Keratinocyte (primary cell): ENCODE data around the gene TRIM65. TPM values are rescaled to one million over a fixed set of nuclear protein-coding genes. Genes with fewer than 3 reads are reported as not detected.

Source experiments
- DNase-seq: peaks from one replicate; pipeline ENCODE4 v3.0.0-alpha.2; 2011; ENCODE audit warnings: low read depth, missing footprints, low spot score
- FAIRE-seq: peaks from 2 replicates; lab custom pipeline; 2011; peaks lifted over from hg19 to GRCh38; lab: Jason Lieb, UNC
- H2AFZ ChIP-seq: 2 replicates; pipeline ENCODE4 v1.6.0; 2012; ENCODE audit warnings: low read length, control low read depth, inconsistent platforms; ENCODE audit not compliant: control insufficient read depth
- H3K27ac ChIP-seq: 2 replicates; pipeline ENCODE4 v1.5.1; 2011; ENCODE audit warnings: low read length; ENCODE audit not compliant: control insufficient read depth, insufficient read depth
- H3K27me3 ChIP-seq: 3 replicates; pipeline ENCODE4 v1.6.0; 2011; ENCODE audit warnings: low read length; ENCODE audit not compliant: control insufficient read depth, insufficient read depth; ENCODE audit errors: extremely low read depth
- H3K36me3 ChIP-seq, 2 experiments: 2 replicates in 1 of 2; 3 replicates in 1 of 2; pipeline ENCODE4 v1.5.1; 2011; ENCODE audit warnings: low read length in 2 of 2, mild to moderate bottlenecking in 1 of 2; ENCODE audit not compliant: control insufficient read depth in 2 of 2, insufficient read depth in 2 of 2; ENCODE audit errors: extremely low read depth in 1 of 2
- H3K4me1 ChIP-seq: 3 replicates; pipeline ENCODE4 v1.5.1; 2011; ENCODE audit warnings: low read length; ENCODE audit not compliant: control insufficient read depth, insufficient read depth; ENCODE audit errors: extremely low read depth
- H3K4me2 ChIP-seq: 3 replicates; pipeline ENCODE4 v1.6.0; 2011; ENCODE audit warnings: low read depth, low read length; ENCODE audit not compliant: control insufficient read depth, insufficient read depth; ENCODE audit errors: extremely low read depth
- H3K4me3 ChIP-seq, 3 experiments: fragments of 200-600 bp in 1 of 3; sonication (generic) in 1 of 3; 2 replicates in 2 of 3; 3 replicates in 1 of 3; pipeline ENCODE4 v1.5.1; 2011 to 2016; ENCODE audit warnings: low read length in 3 of 3, mild to moderate bottlenecking in 3 of 3, control low read depth in 2 of 3, inconsistent platforms in 1 of 3, low read depth in 1 of 3, mixed read lengths in 1 of 3, mixed run types in 1 of 3, moderate library complexity in 1 of 3; ENCODE audit not compliant: control insufficient read depth in 2 of 3, insufficient read depth in 2 of 3; ENCODE audit errors: extremely low read depth in 1 of 3
- H3K79me2 ChIP-seq: 2 replicates; pipeline ENCODE4 v1.6.0; 2012; ENCODE audit warnings: low read length; ENCODE audit not compliant: control insufficient read depth, insufficient read depth
- H3K9ac ChIP-seq: 3 replicates; pipeline ENCODE4 v1.6.0; 2011; ENCODE audit warnings: low read length; ENCODE audit not compliant: control insufficient read depth, insufficient read depth; ENCODE audit errors: extremely low read depth
- H3K9me1 ChIP-seq: 3 replicates; pipeline ENCODE4 v1.6.0; 2011; ENCODE audit warnings: low read length; ENCODE audit not compliant: control insufficient read depth, insufficient read depth; ENCODE audit errors: extremely low read depth
- H3K9me3 ChIP-seq: 2 replicates; pipeline ENCODE4 v1.5.1; 2012; ENCODE audit warnings: low read depth, low read length; ENCODE audit not compliant: control insufficient read depth
- H4K20me1 ChIP-seq: 3 replicates; pipeline ENCODE4 v1.6.0; 2011; ENCODE audit warnings: low read length; ENCODE audit not compliant: control insufficient read depth, insufficient read depth; ENCODE audit errors: extremely low read depth
- EZH2 ChIP-seq: IDR thresholded peaks from one replicate; pipeline ENCODE4 v1.6.1; 2012; ENCODE audit warnings: inconsistent platforms, mild to moderate bottlenecking, low read length, moderate library complexity
- dilution Hi-C: fragments of 300-500 bp; cut with MboI; formaldehyde crosslinking; loops from one replicate; pipeline ENCODE4 v1.7.0; 2020; ENCODE audit warnings: low sequenced_read_pairs; ENCODE audit not compliant: extremely low pct_ligation_motif_present
- polyA plus RNA-seq, 5 experiments: library from polyadenylated mRNA; depleted of rRNA in 3 of 5; stranded (reverse) in 3 of 5; stranded (forward) in 1 of 5; unstranded in 1 of 5; fragments of >200 nt; gene quantifications; 1 replicate in 1 of 5; 2 replicates in 3 of 5; 3 replicates in 1 of 5; pipeline versions ENCODE4 v1.2.1 to v1.2.3, GENCODE V29; 2011 to 2012; ENCODE audit warnings: missing spikeins in 2 of 5, low read depth in 1 of 5, low replicate concordance in 1 of 5
- TF ChIP-seq, protein P1 (sequence below), 3 experiments: IDR thresholded peaks in 1 of 3; conservative IDR thresholded peaks in 1 of 3; optimal IDR thresholded peaks in 1 of 3; 2 replicates in 2 of 3; 3 replicates in 1 of 3; pipeline versions ENCODE3 to v1.5.1; 2011; ENCODE audit warnings: low read length in 3 of 3, mild to moderate bottlenecking in 3 of 3, moderate library complexity in 2 of 3, control low read depth in 1 of 3, inconsistent platforms in 1 of 3; ENCODE audit not compliant: insufficient read depth in 2 of 3; ENCODE audit errors: extremely low read depth in 1 of 3

The TRIM65 gene
- polyA plus RNA-seq, 1 donor (not counting 4 experiments of a cell fraction or from before 2014, with no cell fraction given) = 7.8 TPM

GRCh38 chr17:75875182-75875939 is 21.4 kb downstream of the TRIM65 start:
- Histone ChIP-seq H3K27ac (peak overlapping the region; percentile 86), H3K27me3 (no peaks in the 10 kb centered on the region), H3K9me3 (no peaks in the 10 kb centered on the region), H3K79me2 (no peaks in the 10 kb centered on the region), H3K9me1 (no peaks in the 10 kb centered on the region), H3K4me3 (peak overlapping the region in 1 of 3 experiments; percentile 24), H3K9ac (peak overlapping the region; percentile 83), H3K4me2 (peak overlapping the region; percentile 74), H3K4me1 (peaks cover 41% of the 10 kb centered on the region), H2AFZ (no peak overlapping the region), H3K36me3 (no peaks in the 10 kb centered on the region), H4K20me1 (no peaks in the 10 kb centered on the region)
- no peak for FAIRE-seq
- TF ChIP-seq EZH2 = no peak
- TF ChIP-seq, protein P1, sequence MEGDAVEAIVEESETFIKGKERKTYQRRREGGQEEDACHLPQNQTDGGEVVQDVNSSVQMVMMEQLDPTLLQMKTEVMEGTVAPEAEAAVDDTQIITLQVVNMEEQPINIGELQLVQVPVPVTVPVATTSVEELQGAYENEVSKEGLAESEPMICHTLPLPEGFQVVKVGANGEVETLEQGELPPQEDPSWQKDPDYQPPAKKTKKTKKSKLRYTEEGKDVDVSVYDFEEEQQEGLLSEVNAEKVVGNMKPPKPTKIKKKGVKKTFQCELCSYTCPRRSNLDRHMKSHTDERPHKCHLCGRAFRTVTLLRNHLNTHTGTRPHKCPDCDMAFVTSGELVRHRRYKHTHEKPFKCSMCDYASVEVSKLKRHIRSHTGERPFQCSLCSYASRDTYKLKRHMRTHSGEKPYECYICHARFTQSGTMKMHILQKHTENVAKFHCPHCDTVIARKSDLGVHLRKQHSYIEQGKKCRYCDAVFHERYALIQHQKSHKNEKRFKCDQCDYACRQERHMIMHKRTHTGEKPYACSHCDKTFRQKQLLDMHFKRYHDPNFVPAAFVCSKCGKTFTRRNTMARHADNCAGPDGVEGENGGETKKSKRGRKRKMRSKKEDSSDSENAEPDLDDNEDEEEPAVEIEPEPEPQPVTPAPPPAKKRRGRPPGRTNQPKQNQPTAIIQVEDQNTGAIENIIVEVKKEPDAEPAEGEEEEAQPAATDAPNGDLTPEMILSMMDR (optimal IDR thresholded peaks at IDR 0.05 in 1 of 3, IDR thresholded peaks at IDR 0.05 in 1 of 3, conservative IDR thresholded peaks at IDR 0.05 in 1 of 3; ENCODE audit: extremely low read depth in 1 of 3, insufficient read depth in 2 of 3, low read length in 3 of 3) = no peak
- dilution Hi-C loops = no loop called here
- no peak for DNase-seq

DNA sequence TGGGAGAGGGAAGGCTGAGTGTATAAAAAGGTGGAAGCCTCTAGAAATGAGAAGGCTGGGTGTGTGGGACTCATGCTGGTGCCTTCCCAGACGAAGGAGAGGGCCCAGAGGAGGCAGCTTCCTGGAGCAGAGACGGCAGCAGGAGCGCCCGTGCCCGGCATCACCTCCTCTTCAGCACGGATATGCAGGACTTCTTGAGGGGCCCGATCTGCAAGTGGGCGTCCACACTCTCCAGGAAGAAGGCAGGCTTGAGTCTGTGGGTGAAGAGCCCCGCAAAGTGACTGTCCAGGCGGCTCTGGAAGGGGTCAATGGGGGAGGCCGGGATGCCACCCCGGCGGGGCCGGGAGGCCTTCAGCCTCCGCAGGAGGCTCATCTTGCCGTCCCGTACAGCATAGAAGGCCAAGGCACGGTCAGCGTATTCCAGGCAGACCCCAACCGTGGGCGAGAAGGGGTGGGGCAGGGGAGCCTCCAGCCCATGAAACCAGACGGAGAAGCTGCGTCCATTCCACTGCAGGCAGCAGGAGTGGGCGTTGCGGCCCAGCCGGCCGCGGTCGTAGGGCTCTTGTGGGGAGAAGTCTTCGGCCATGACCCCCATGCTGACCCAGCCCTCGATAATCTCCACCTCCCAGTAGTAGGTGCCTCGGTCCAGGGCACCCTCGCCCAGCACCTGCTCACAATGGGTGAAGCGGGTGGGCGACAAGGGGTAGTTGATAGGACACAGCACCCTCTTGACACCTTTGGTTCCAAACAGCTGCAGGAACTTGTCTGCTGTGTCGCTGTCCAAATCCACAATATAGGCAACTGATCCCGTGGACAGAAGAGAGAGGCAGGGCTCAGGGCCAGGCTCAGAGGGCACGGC is 22.2 kb downstream of the TRIM65 start:
- H3K9ac ChIP-seq = no peak overlapping the region
- no peaks in the 10 kb centered on the region for H3K36me3 ChIP-seq
- no peak for DNase-seq
- H3K4me2 ChIP-seq = no peak overlapping the region
- TF ChIP-seq, protein P1 (optimal IDR thresholded peaks at IDR 0.05 in 1 of 3, IDR thresholded peaks at IDR 0.05 in 1 of 3, conservative IDR thresholded peaks at IDR 0.05 in 1 of 3; ENCODE audit: extremely low read depth in 1 of 3, insufficient read depth in 2 of 3, low read length in 3 of 3) = no peak
- no peak for TF ChIP-seq EZH2
- dilution Hi-C loops = no loop called here
- no peaks in the 10 kb centered on the region for H3K9me3 ChIP-seq
- no peak overlapping the region for H2AFZ ChIP-seq
- FAIRE-seq = no peak
- no peaks in the 10 kb centered on the region for H3K9me1 ChIP-seq
- H3K4me3 ChIP-seq = no peak overlapping the region
- H4K20me1 ChIP-seq = no peaks in the 10 kb centered on the region
- H3K79me2 ChIP-seq = no peaks in the 10 kb centered on the region
- H3K27ac ChIP-seq = no peak overlapping the region
- peaks cover 44% of the 10 kb centered on the region for H3K4me1 ChIP-seq
- H3K27me3 ChIP-seq = no peaks in the 10 kb centered on the region
